A673 (cell line): ENCODE data around the gene ARHGEF39. TPM values are rescaled to one million over a fixed set of nuclear protein-coding genes. Genes with fewer than 3 reads are reported as not detected.

ENCODE experiments used
- BruUV-seq: library from RNA; stranded (reverse); fragments of 400-500 nt; replicated peaks from 2 replicates; lab custom pipeline; 2021; lab: Mats Ljungman, UMichigan
- CTCF ChIA-PET: fragments of 300-600 bp; sonication (Branson Sonifier 250); formaldehyde crosslinking; loops from one replicate; lab custom pipeline; 2022; ENCODE audit warnings: antibody characterized with exemption; lab: Charles Lee
- POLR2A ChIA-PET: fragments of 300-600 bp; sonication (Branson Sonifier 250); formaldehyde crosslinking; loops from one replicate; lab custom pipeline; 2022; ENCODE audit warnings: antibody characterized with exemption; ENCODE audit not compliant: low non-redundant PET; lab: Charles Lee
- DNase-seq: peaks from one replicate; pipeline ENCODE4 v3.0.0-alpha.2; 2015; ENCODE audit warnings: low spot score
- H3K27ac ChIP-seq: fragments of 200-600 bp; sonication (generic); 2 replicates; pipeline ENCODE4 v1.5.1; 2016; ENCODE audit warnings: mixed run types, low read depth, mild to moderate bottlenecking, mixed read lengths, antibody characterized with exemption, low read length; ENCODE audit not compliant: poor library complexity, severe bottlenecking
- H3K27me3 ChIP-seq: fragments of 200-600 bp; sonication (generic); replicated peaks from 2 replicates; pipeline ENCODE4 v1.6.1; 2017; ENCODE audit warnings: mixed run types, low read depth, mild to moderate bottlenecking, mixed read lengths, antibody characterized with exemption, low read length; ENCODE audit not compliant: insufficient read depth, poor library complexity
- H3K36me3 ChIP-seq: fragments of 200-600 bp; sonication (generic); 2 replicates; pipeline ENCODE4 v1.6.1; 2016; ENCODE audit warnings: mixed run types, mild to moderate bottlenecking, mixed read lengths, antibody characterized with exemption, low read length; ENCODE audit not compliant: insufficient read depth, poor library complexity, severe bottlenecking
- H3K4me1 ChIP-seq: fragments of 200-600 bp; sonication (generic); 2 replicates; pipeline ENCODE4 v1.6.1; 2017; ENCODE audit warnings: mixed run types, mild to moderate bottlenecking, mixed read lengths, antibody characterized with exemption, low read length; ENCODE audit not compliant: insufficient read depth, poor library complexity, severe bottlenecking
- H3K4me3 ChIP-seq: fragments of 200-600 bp; sonication (generic); 2 replicates; pipeline ENCODE4 v1.5.1; 2016; ENCODE audit warnings: low read depth, mixed run types, mild to moderate bottlenecking, mixed read lengths, low read length; ENCODE audit not compliant: poor library complexity, severe bottlenecking
- H3K9me3 ChIP-seq: fragments of 200-600 bp; sonication (generic); 2 replicates; pipeline ENCODE4 v1.6.1; 2016; ENCODE audit warnings: mixed run types, low read depth, mild to moderate bottlenecking, mixed read lengths, antibody characterized with exemption, low read length; ENCODE audit not compliant: poor library complexity, severe bottlenecking
- CTCF ChIP-seq: fragments of 300-800, 200-600 bp; sonication (generic); conservative IDR thresholded peaks from 2 replicates; pipeline ENCODE4 v1.5.1; 2017; ENCODE audit warnings: low read depth, mild to moderate bottlenecking, antibody characterized with exemption, low read length, moderate library complexity, mixed read lengths
- EZH2 ChIP-seq: fragments of 200-600 bp; sonication (generic); IDR thresholded peaks from 2 replicates; pipeline ENCODE4 v1.6.1; 2017; ENCODE audit warnings: borderline replicate concordance, low read depth, mild to moderate bottlenecking, mixed read lengths, antibody characterized with exemption, low read length; ENCODE audit not compliant: poor library complexity, severe bottlenecking
- intact Hi-C: fragments of 100-400 bp; cut with micrococcal nuclease; formaldehyde crosslinking; loops from one replicate; pipeline ENCODE4 v1.10.0; 2022; ENCODE audit not compliant: unreplicated experiment
- total RNA-seq: library from RNA; stranded (reverse); gene quantifications from 2 replicates; pipeline ENCODE4 v1.2.3, GENCODE V29; 2021

The ARHGEF39 gene
- total RNA-seq, 1 experiment from 2014 or later: 25.0 TPM

GRCh38 chr9:35618854-35619799 is 45.9 kb downstream of the ARHGEF39 start:
- H3K27me3 ChIP-seq: peaks cover 26% of the 10 kb centered on the region
- H3K4me1 ChIP-seq: no peaks in the 10 kb centered on the region
- DNase-seq: no peak
- BruUV-seq: no TSS peak
- no peaks in the 10 kb centered on the region for H3K36me3 ChIP-seq
- POLR2A ChIA-PET: no interaction called here
- intact Hi-C loops: no loop called here
- TF ChIP-seq EZH2 (no peak), CTCF (no peak)
- no peaks in the 10 kb centered on the region for H3K9me3 ChIP-seq
- CTCF ChIA-PET: no interaction called here
- H3K27ac ChIP-seq: no peak overlapping the region
- no peak overlapping the region for H3K4me3 ChIP-seq

GRCh38 chr9:35618325-35618727 is 46.7 kb downstream of the ARHGEF39 start, which contains the start of gene CD72:
CD72 (minus strand) TSS chr9:35618413; CDS start chr9:35618303, 110 bp downstream.
- Histone ChIP-seq H3K36me3 (no peaks in the 10 kb centered on the region), H3K27me3 (peaks cover 26% of the 10 kb centered on the region), H3K4me3 (peak within 1 kb of the TSS; percentile 33), H3K4me1 (no peaks in the 10 kb centered on the region), H3K9me3 (no peaks in the 10 kb centered on the region), H3K27ac (no peak within 1 kb of the TSS)
- no peak for DNase-seq
- ChIA-PET POLR2A (no interaction called here), CTCF (no interaction called here)
- TF ChIP-seq EZH2 (no peak), CTCF (no peak)
- BruUV-seq: no TSS peak
- intact Hi-C loops: no loop called here

- Histone ChIP-seq H3K36me3 (no peaks in the 10 kb centered on the region), H3K9me3 (no peaks in the 10 kb centered on the region), H3K27me3 (peaks cover 26% of the 10 kb centered on the region), H3K4me1 (no peaks in the 10 kb centered on the region), H3K4me3 (peak overlapping the region; percentile 33), H3K27ac (no peak overlapping the region)
- intact Hi-C loops: no loop called here
- ChIA-PET CTCF (no interaction called here), POLR2A (no interaction called here)
- TF ChIP-seq EZH2: no peak
- TF ChIP-seq CTCF: no peak
- no TSS peak for BruUV-seq
- no peak for DNase-seq
Observed at GRCh38 chr9:35617548-35617947, 47.4 kb downstream of the ARHGEF39 start.
